H1 (cell line): ENCODE data around the gene LRRC72. TPM values are rescaled to one million over a fixed set of nuclear protein-coding genes. Genes with fewer than 3 reads are reported as not detected.

ENCODE experiments used
- CTCF ChIA-PET: fragments of 300-600 bp; sonication (Branson Sonifier 250); formaldehyde crosslinking; loops from one replicate; lab custom pipeline; 2021; ENCODE audit not compliant: partially characterized antibody; lab: Charles Lee
- POLR2A ChIA-PET: fragments of 300-600 bp; sonication (Branson Sonifier 250); formaldehyde crosslinking; loops from one replicate; lab custom pipeline; 2021; ENCODE audit warnings: inconsistent platforms; ENCODE audit not compliant: partially characterized antibody; lab: Charles Lee
- DNase-seq, 2 experiments: peaks; one replicate each; pipeline versions ENCODE4 v3.0.0 to v3.0.0-alpha.2; 2010 to 2022; ENCODE audit warnings: low spot score in 2 of 2, low read depth in 1 of 2, mixed read lengths in 1 of 2
- FAIRE-seq: peaks from 2 replicates; lab custom pipeline; 2011; peaks lifted over from hg19 to GRCh38; lab: Jason Lieb, UNC
- H2AFZ ChIP-seq: 2 replicates; pipeline ENCODE4 v1.8.1; 2012; ENCODE audit warnings: low read length, inconsistent platforms
- H2AK5ac ChIP-seq: 2 replicates; pipeline ENCODE4 v1.6.1; 2013; ENCODE audit warnings: low read depth, low read length
- H2BK120ac ChIP-seq: replicated peaks from 2 replicates; pipeline ENCODE3; 2013; ENCODE audit warnings: low read depth, low read length, inconsistent platforms
- H2BK12ac ChIP-seq: 2 replicates; pipeline ENCODE4 v1.6.1; 2013; ENCODE audit warnings: low read depth, low read length
- H2BK15ac ChIP-seq: 2 replicates; pipeline ENCODE4 v1.6.1; 2013; ENCODE audit warnings: low read length
- H2BK20ac ChIP-seq: 2 replicates; pipeline ENCODE4 v1.6.1; 2013; ENCODE audit warnings: low read length
- H2BK5ac ChIP-seq: 2 replicates; pipeline ENCODE4 v1.6.1; 2013; ENCODE audit warnings: low read depth, low read length
- H3K14ac ChIP-seq: 2 replicates; pipeline ENCODE4 v1.6.1; 2013; ENCODE audit warnings: inconsistent platforms; ENCODE audit not compliant: insufficient read length
- H3K18ac ChIP-seq: 2 replicates; pipeline ENCODE4 v1.6.1; 2013; ENCODE audit warnings: low read length; ENCODE audit errors: extremely low read depth
- H3K23ac ChIP-seq: 2 replicates; pipeline ENCODE4 v1.6.1; 2013; ENCODE audit warnings: inconsistent platforms; ENCODE audit not compliant: insufficient read length
- H3K23me2 ChIP-seq: 2 replicates; pipeline ENCODE4 v1.6.1; 2013; ENCODE audit warnings: low read depth, low read length
- H3K27ac ChIP-seq: 2 replicates; pipeline ENCODE4 v1.6.1; 2011; ENCODE audit warnings: low read depth, low read length, inconsistent platforms
- H3K27me3 ChIP-seq, 4 experiments: replicated peaks in 1 of 4; 1 replicate in 1 of 4; 2 replicates in 3 of 4; pipeline versions ENCODE4 v1.6.1 to v1.8.1; 2011 to 2013; ENCODE audit warnings: low read length in 3 of 4, mild to moderate bottlenecking in 3 of 4, inconsistent platforms in 2 of 4, mixed read lengths in 2 of 4, moderate library complexity in 1 of 4; ENCODE audit not compliant: control insufficient read depth in 3 of 4, insufficient read depth in 3 of 4; ENCODE audit errors: extremely low read depth in 1 of 4
- H3K36me3 ChIP-seq, 4 experiments: 2 replicates each; pipeline versions ENCODE4 v1.6.1 to v1.8.1; 2011 to 2013; ENCODE audit warnings: mild to moderate bottlenecking in 4 of 4, low read length in 3 of 4, moderate library complexity in 2 of 4, control low read depth in 1 of 4, inconsistent platforms in 1 of 4; ENCODE audit not compliant: insufficient read depth in 4 of 4, control insufficient read depth in 2 of 4
- H3K4ac ChIP-seq: replicated peaks from 2 replicates; pipeline ENCODE3; 2013; ENCODE audit warnings: low read length, low read depth, mixed read lengths, inconsistent platforms; ENCODE audit not compliant: insufficient read length
- H3K4me1 ChIP-seq, 4 experiments: replicated peaks in 1 of 4; 1 replicate in 1 of 4; 2 replicates in 3 of 4; pipeline versions ENCODE4 v1.6.1 to v1.8.1; 2011 to 2013; ENCODE audit warnings: low read length in 3 of 4, inconsistent platforms in 2 of 4, mixed read lengths in 1 of 4; ENCODE audit not compliant: insufficient read depth in 4 of 4, control insufficient read depth in 3 of 4
- H3K4me2 ChIP-seq, 2 experiments: 2 replicates each; pipeline versions ENCODE4 v1.6.1 to v1.8.1; 2011 to 2013; ENCODE audit warnings: low read depth in 2 of 2, low read length in 2 of 2, control low read depth in 1 of 2, inconsistent platforms in 1 of 2, mild to moderate bottlenecking in 1 of 2; ENCODE audit not compliant: insufficient read depth in 1 of 2
- H3K4me3 ChIP-seq, 4 experiments: fragments of 200-600, 300-600 bp in 1 of 4; sonication (generic), shearing (Covaris generic), sonication (Bioruptor Twin) in 1 of 4; 2 replicates each; pipeline versions ENCODE4 v1.5.1 to v1.8.1; 2011 to 2016; ENCODE audit warnings: low read length in 4 of 4, low read depth in 3 of 4, control low read depth in 2 of 4, inconsistent platforms in 2 of 4, mild to moderate bottlenecking in 2 of 4, mixed read lengths in 1 of 4, moderate library complexity in 1 of 4; ENCODE audit not compliant: insufficient read depth in 2 of 4; ENCODE audit errors: extremely low read depth in 1 of 4
- H3K56ac ChIP-seq: replicated peaks from 2 replicates; pipeline ENCODE3; 2013; ENCODE audit warnings: low read depth, mild to moderate bottlenecking, mixed read lengths, low read length, inconsistent platforms; ENCODE audit not compliant: insufficient read length
- H3K79me1 ChIP-seq: 2 replicates; pipeline ENCODE4 v1.6.1; 2013; ENCODE audit warnings: low read depth, low read length, control low read depth
- H3K79me2 ChIP-seq, 2 experiments: 2 replicates each; pipeline versions ENCODE4 v1.6.1 to v1.8.1; 2012 to 2013; ENCODE audit warnings: low read length in 2 of 2, mild to moderate bottlenecking in 2 of 2, inconsistent platforms in 1 of 2; ENCODE audit not compliant: insufficient read depth in 2 of 2, control insufficient read depth in 1 of 2
- H3K9ac ChIP-seq, 4 experiments: replicated peaks in 1 of 4; 1 replicate in 1 of 4; 2 replicates in 3 of 4; pipeline versions ENCODE4 v1.6.1 to v1.8.1; 2011 to 2013; ENCODE audit warnings: low read depth in 3 of 4, low read length in 3 of 4, control low read depth in 2 of 4, mild to moderate bottlenecking in 2 of 4, moderate library complexity in 2 of 4, inconsistent platforms in 1 of 4; ENCODE audit errors: extremely low read depth in 1 of 4
- H3K9me3 ChIP-seq, 2 experiments: 2 replicates each; pipeline versions ENCODE4 v1.6.1 to v1.8.1; 2012 to 2013; ENCODE audit warnings: mild to moderate bottlenecking in 2 of 2, moderate library complexity in 2 of 2, control low read depth in 1 of 2, inconsistent platforms in 1 of 2, low read depth in 1 of 2, low read length in 1 of 2, mixed read lengths in 1 of 2; ENCODE audit not compliant: insufficient read depth in 2 of 2
- H4K20me1 ChIP-seq, 2 experiments: replicated peaks in 1 of 2; 2 replicates each; pipeline versions ENCODE3 to v1.8.1; 2011 to 2013; ENCODE audit warnings: inconsistent platforms in 2 of 2, low read length in 2 of 2, mild to moderate bottlenecking in 1 of 2; ENCODE audit not compliant: insufficient read depth in 2 of 2, control insufficient read depth in 1 of 2
- H4K5ac ChIP-seq: 2 replicates; pipeline ENCODE4 v1.6.1; 2013; ENCODE audit warnings: low read length, low read depth, mixed read lengths, inconsistent platforms; ENCODE audit not compliant: insufficient read length
- H4K8ac ChIP-seq: 2 replicates; pipeline ENCODE4 v1.8.0; 2013; ENCODE audit warnings: mild to moderate bottlenecking, moderate library complexity, low read length, inconsistent platforms; ENCODE audit not compliant: insufficient read depth; ENCODE audit errors: extremely low read depth
- H4K91ac ChIP-seq: replicated peaks from 2 replicates; pipeline ENCODE3; 2013; ENCODE audit warnings: low read length, mixed read lengths, inconsistent platforms; ENCODE audit not compliant: insufficient read length
- CBX8 ChIP-seq: fragments of 300-800, 300-1000 bp; sonication (generic); IDR thresholded peaks from 2 replicates; pipeline ENCODE4 v1.7.1; 2016; ENCODE audit warnings: low read depth, low read length, borderline replicate concordance
- CTBP2 ChIP-seq: IDR thresholded peaks from 2 replicates; pipeline ENCODE4 v1.7.0; 2011; ENCODE audit warnings: borderline replicate concordance, mild to moderate bottlenecking, moderate library complexity, mixed read lengths, low read length; ENCODE audit not compliant: insufficient read depth, insufficient read length
- CTCF ChIP-seq, 3 experiments: IDR thresholded peaks; 1 replicate in 2 of 3; 2 replicates in 1 of 3; pipeline versions ENCODE4 v1.5.1 to v1.6.1; 2011; ENCODE audit warnings: low read length in 3 of 3, mild to moderate bottlenecking in 3 of 3, inconsistent platforms in 2 of 3, low read depth in 1 of 3, moderate library complexity in 1 of 3; ENCODE audit not compliant: insufficient read depth in 1 of 3; ENCODE audit errors: control extremely low read depth in 1 of 3
- NRF1 ChIP-seq: IDR thresholded peaks from 2 replicates; pipeline ENCODE4 v1.6.1; 2011; ENCODE audit warnings: mild to moderate bottlenecking, low read depth, low read length, improper control_type of control experiment
- RBBP5 ChIP-seq: IDR thresholded peaks from 2 replicates; pipeline ENCODE4 v1.7.1; 2012; ENCODE audit warnings: low read depth, mild to moderate bottlenecking, inconsistent platforms, low read length, moderate library complexity, borderline replicate concordance
- RFX5 ChIP-seq: IDR thresholded peaks from 2 replicates; pipeline ENCODE4 v1.6.1; 2011; ENCODE audit warnings: low read depth, low read length, improper control_type of control experiment, borderline replicate concordance
- SP4 ChIP-seq: IDR thresholded peaks from 2 replicates; pipeline ENCODE4 v1.6.1; 2012; ENCODE audit warnings: low read length, inconsistent platforms
- SUZ12 ChIP-seq: fragments of 200-600 bp; sonication (generic); IDR thresholded peaks from 2 replicates; pipeline ENCODE4 v1.6.1; 2012; ENCODE audit warnings: mild to moderate bottlenecking, inconsistent platforms, low read length, moderate library complexity, mixed read lengths
- TCF12 ChIP-seq: IDR thresholded peaks from 2 replicates; pipeline ENCODE4 v1.6.1; 2011; ENCODE audit warnings: low read depth, mild to moderate bottlenecking, low read length
- TEAD4 ChIP-seq: IDR thresholded peaks from 2 replicates; pipeline ENCODE4 v1.6.1; 2012; ENCODE audit warnings: low read depth, low read length, inconsistent platforms, mixed read lengths
- polyA plus RNA-seq, 7 experiments: library from polyadenylated mRNA; depleted of rRNA in 3 of 7; stranded (reverse) in 5 of 7; unstranded in 2 of 7; fragments of >200 nt in 5 of 7; fragments of 200-250 nt in 2 of 7; gene quantifications; 1 replicate in 5 of 7; 2 replicates in 1 of 7; 4 replicates in 1 of 7; pipeline versions ENCODE4 v1.2.1 to v1.2.3, GENCODE V29; 2011 to 2013; ENCODE audit warnings: missing spikeins in 2 of 7, mixed read lengths in 2 of 7
- total RNA-seq: library from RNA; stranded (reverse); fragmentation: NEBNext Ultra II Directional; extraction: Animal tissue kit (Norgen Biotek cat#: 25700); gene quantifications from 2 replicates; pipeline ENCODE4 v1.2.1, GENCODE V29; 2021
- TF ChIP-seq, protein P1 (sequence below): IDR thresholded peaks from 2 replicates; pipeline ENCODE4 v1.6.1; 2012; ENCODE audit warnings: low read length, inconsistent platforms

The LRRC72 gene
- total and polyA plus RNA-seq, 2 of the 8 experiments (the other 6 are each of a cell fraction or from before 2014, with no cell fraction given) = not detected

DNA sequence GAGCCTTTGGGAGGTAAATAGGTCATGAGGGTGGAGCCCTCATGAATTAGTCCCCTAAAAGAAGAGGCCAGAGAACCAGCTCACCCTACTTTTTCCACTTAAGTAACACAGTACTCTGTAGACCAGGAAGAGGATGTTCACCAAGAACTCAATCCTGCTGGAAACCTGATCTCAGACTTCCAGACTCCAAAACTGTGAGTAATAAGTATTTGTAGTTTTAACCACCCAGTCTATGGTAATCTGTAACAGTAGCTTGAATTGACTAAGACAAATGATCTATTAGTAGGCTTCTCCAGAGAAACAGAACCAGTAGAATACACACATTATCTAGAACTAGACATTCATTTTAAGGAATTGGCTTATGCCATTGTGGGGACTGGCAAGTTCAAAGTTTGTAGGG, 67.4 kb downstream of the LRRC72 start:
- Histone ChIP-seq H3K23ac (no peak overlapping the region), H3K14ac (no peak overlapping the region), H3K4ac (no peak overlapping the region), H3K4me2 (no peak overlapping the region), H3K4me1 (peaks cover 0 to 7% (median 3%) of the 10 kb centered on the region in 4 experiments; a peak in 2 of 7 replicates), H3K27me3 (no peaks in the 10 kb centered on the region), H3K9me3 (no peaks in the 10 kb centered on the region), H3K79me1 (no peaks in the 10 kb centered on the region), H3K56ac (no peak overlapping the region), H3K23me2 (no peaks in the 10 kb centered on the region), H2AFZ (no peak overlapping the region), H4K91ac (no peak overlapping the region), H2BK15ac (no peak overlapping the region), H2AK5ac (no peak overlapping the region), H2BK120ac (no peak overlapping the region), H4K20me1 (no peaks in the 10 kb centered on the region), H4K5ac (no peak overlapping the region), H3K79me2 (no peaks in the 10 kb centered on the region), H3K36me3 (no peaks in the 10 kb centered on the region), H4K8ac (no peak overlapping the region), H3K27ac (no peak overlapping the region), H2BK20ac (no peak overlapping the region), H2BK5ac (no peak overlapping the region), H3K18ac (no peak overlapping the region), H2BK12ac (no peak overlapping the region), H3K4me3 (no peak overlapping the region), H3K9ac (no peak overlapping the region)
- DNase-seq = no peak
- ChIA-PET CTCF (interaction anchor here (1.1 to 1.8 kb wide), 2 partner anchors 8 to 29 kb away, joined by 3 to 6 read pairs; no protein-coding TSS in a partner anchor), POLR2A (no interaction called here)
- no peak for FAIRE-seq
- no peak for TF ChIP-seq CTCF (IDR thresholded peaks at IDR 0.05; ENCODE audit: control extremely low read depth in 1 of 3, insufficient read depth in 1 of 3, low read depth in 1 of 3, low read length in 3 of 3)
- TF ChIP-seq NRF1 = no peak
- TF ChIP-seq CTBP2 = no peak
- no peak for TF ChIP-seq TCF12
- TF ChIP-seq CBX8 = no peak
- TF ChIP-seq, protein P1, sequence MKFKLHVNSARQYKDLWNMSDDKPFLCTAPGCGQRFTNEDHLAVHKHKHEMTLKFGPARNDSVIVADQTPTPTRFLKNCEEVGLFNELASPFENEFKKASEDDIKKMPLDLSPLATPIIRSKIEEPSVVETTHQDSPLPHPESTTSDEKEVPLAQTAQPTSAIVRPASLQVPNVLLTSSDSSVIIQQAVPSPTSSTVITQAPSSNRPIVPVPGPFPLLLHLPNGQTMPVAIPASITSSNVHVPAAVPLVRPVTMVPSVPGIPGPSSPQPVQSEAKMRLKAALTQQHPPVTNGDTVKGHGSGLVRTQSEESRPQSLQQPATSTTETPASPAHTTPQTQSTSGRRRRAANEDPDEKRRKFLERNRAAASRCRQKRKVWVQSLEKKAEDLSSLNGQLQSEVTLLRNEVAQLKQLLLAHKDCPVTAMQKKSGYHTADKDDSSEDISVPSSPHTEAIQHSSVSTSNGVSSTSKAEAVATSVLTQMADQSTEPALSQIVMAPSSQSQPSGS = no peak
- TF ChIP-seq RFX5 = no peak
- TF ChIP-seq RBBP5 = no peak
- no peak for TF ChIP-seq TEAD4
- no peak for TF ChIP-seq SUZ12
- TF ChIP-seq SP4 = no peak
